ENCODE measurements around the gene KIAA1671. TPM values are rescaled to one million over a fixed set of nuclear protein-coding genes. Genes with fewer than 3 reads are reported as not detected.

KIAA1671 gene
- total RNA-seq, 4 donors from 2014 or later: 7.3 to 15.1 (median 10.2) TPM

- TF ChIP-seq CTCF (IDR thresholded peaks at IDR 0.05; ENCODE audit: low read depth): no peak
These were observed 189.6 kb downstream of the KIAA1671 start for GRCh38 chr22:25142102-25142501.

GRCh38 chr22:25143156-25144076 is 190.9 kb downstream of the KIAA1671 start:
- TF ChIP-seq CTCF (IDR thresholded peaks at IDR 0.05; ENCODE audit: low read depth): no peak

- no peak for TF ChIP-seq CTCF (IDR thresholded peaks at IDR 0.05; ENCODE audit: low read depth)
These were observed 192.0 kb downstream of the KIAA1671 start for GRCh38 chr22:25144522-25144921.

GRCh38 chr22:25146307-25146706 is 193.8 kb downstream of the KIAA1671 start:
- TF ChIP-seq CTCF (IDR thresholded peaks at IDR 0.05; ENCODE audit: low read depth): no peak

- no peak for TF ChIP-seq CTCF (IDR thresholded peaks at IDR 0.05; ENCODE audit: low read depth)
These were observed 194.6 kb downstream of the KIAA1671 start for GRCh38 chr22:25146906-25147641.

GRCh38 chr22:25147642-25147928 is 195.1 kb downstream of the KIAA1671 start:
- TF ChIP-seq CTCF (IDR thresholded peaks at IDR 0.05; ENCODE audit: low read depth): no peak

- TF ChIP-seq CTCF (IDR thresholded peaks at IDR 0.05; ENCODE audit: low read depth): no peak
These were observed 195.7 kb downstream of the KIAA1671 start for GRCh38 chr22:25148149-25148691.

Data from subcutaneous adipose tissue (tissue), 4 donors.